HG03175 (cell line): ENCODE data around the gene PTP4A2.

ENCODE experiments used
- ATAC-seq: cut with Tn5 transposase; IDR thresholded peaks from one replicate; pipeline ENCODE4 v1.9.1; 2021; ENCODE audit warnings: mild to moderate bottlenecking, moderate library complexity; ENCODE audit not compliant: unreplicated experiment

PTP4A2 gene

DNA sequence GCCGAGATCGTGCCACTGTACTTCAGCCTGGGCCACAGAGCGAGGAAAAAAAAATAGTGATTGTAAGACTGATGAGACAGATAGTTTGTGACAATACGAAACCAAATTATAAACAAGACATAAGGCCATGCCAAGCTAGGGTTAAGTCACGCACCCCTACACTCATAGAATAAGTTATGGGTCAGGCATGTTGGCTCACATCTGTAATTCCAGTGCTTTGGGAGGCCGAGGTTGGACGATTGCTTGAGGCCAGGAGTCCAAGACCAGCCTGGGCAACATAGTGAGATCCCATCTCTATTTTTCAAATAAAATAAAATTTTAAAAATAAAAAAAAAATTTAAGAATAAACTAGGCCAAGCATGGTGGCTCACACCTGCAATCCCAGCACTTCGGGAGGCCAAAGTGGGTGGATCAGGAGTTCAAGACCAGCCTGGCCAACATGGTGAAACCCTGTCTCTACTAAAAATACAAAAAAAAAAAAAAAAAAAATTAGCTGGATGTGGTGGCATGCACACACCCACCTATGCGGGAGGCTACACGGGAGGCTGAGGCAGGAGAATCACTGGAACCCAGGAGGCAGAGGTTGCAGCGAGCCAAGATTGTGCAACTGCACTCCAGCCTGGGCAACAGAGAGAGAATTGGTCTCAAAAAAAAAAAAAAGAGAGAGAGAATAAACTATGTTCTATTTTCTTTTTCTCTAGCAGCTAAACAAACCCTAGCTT lies 72.3 kb downstream of the PTP4A2 start:
- ATAC-seq = no peak

DNA sequence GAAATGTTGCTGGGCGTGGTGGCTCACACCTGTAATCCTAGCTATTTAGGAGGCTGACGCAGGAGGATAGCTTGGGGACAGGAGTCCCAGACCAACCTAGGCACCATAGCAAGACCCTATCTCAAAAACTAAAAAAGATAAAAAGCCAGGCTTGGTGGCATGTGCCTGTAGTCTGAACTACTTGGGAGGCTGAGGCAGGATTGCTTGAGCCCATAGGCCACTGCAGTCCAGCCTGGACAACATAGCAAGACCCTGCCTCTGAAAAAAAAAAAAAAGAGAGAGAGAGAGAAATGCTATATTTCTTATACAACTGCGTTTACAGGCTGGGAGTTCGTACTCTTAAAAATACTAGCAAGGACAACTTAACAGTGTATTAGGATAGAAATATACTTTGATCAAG lies 76.1 kb downstream of the PTP4A2 start:
- no peak for ATAC-seq

DNA sequence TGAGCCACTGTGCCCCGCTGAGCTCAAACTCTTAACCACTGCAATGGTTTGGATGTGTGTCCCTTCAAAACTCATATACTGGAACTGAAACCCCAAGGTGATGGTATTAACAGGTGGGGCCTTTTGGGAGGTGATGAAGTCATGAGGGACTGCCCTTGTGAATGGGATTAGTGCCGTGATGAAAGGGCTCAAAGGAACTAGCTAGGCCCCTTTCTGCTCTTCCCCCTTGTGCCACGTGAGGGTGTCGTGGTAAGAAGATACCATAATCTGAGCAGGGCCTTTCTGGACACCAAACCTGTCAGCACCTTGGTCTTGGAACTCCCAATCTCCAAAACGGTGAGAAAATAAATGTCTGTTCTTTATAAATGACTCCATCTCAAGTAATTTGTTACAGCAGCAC lies 76.8 kb downstream of the PTP4A2 start:
- no peak for ATAC-seq

GRCh38 chr1:31860581-31860980 lies 77.6 kb downstream of the PTP4A2 start:
- no peak for ATAC-seq

DNA sequence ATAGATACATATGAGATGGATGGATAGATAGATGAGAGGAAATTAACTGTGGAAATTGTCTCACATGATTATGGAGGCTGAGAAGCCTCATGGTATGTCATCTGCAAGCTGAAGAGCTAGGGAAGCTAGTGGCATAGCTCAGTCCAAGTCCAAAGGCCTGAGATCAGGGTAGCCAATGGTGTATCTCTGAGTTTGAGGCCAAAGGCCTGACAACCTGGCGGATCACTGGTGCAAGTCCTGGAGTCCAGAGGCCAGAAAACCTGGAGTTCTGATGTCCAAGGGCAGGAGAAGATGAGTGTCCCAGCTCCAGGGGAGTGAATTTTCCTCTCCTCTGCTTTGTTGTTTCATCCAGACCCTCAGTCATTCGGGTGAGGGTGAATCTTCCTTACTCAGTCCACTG lies 78.4 kb downstream of the PTP4A2 start:
- ATAC-seq = no peak

DNA sequence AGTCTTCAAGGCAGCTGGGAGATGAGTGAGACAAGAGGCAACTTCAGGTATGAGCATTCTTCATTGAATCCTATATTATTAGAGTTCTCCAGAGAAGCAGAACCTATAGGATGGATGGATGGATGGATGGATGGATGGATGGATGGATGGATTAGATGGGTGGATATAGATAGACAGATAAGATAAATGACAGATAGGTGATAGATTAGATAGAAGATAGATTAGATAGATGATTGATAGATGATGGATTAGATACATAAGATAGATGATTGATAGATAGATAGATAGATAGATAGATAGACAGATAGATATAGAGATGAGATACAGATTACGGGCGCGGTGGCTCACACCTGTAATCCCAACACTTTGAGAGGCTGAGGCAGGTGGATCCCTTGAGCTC lies 79.1 kb downstream of the PTP4A2 start:
- ATAC-seq = no peak

- ATAC-seq = no peak
These were observed 80.3 kb downstream of the PTP4A2 start for GRCh38 chr1:31857863-31858262.
